Activated naive CD4-positive, alpha-beta T cell treated with Interleukin-2 at 50 U/mL for 16 hours (primary cell): ENCODE data around the gene MLPH.
A peak's percentile ranks its signal among the peaks of the same experiment; 100 is the strongest.
"Not testable (repeated sequence)": the region's sequence is repeated elsewhere in the genome, so short reads cannot be mapped to it uniquely, and the experiment has no call there.

ENCODE experiments used
- DNase-seq: peaks from one replicate; pipeline ENCODE4 v3.0.0-alpha.2; 2020

MLPH gene

DNA sequence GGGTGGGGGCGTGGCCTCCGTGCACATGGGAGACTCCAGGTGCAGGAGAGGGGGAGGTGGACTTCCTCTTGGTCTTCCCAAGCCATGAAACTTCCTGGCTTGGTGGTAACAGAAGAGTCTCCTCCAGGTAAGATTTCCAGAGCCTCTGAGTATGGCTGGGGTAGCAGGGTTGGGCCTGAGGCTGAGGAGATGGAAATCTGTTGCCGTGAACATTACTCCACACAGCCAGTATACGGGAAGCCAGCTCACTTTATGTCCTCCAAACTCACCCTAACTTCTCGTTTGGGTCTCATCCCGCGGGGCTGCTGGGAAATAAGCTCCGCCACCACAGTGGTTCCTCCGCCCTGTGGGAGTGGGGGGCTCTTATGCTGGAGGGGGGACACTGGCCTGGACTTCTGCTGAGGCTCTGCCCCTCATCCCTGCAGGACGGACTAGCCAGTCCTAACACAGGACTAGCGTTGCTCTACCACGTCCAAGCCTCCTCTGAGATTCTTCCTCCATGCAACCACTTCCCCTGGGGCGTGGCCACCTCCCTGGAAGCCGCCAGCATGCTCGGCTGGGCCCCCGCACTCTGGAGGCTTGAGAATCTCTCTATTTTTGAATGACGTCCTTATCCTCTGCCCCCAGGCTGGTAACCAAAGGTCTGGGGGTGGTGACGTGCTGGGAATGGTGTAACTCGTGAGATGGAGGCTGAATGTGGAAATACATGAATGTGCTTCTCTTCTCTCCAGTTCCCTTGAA lies 104.3 kb downstream of the MLPH start:
- DNase-seq: peak; percentile 3

DNA sequence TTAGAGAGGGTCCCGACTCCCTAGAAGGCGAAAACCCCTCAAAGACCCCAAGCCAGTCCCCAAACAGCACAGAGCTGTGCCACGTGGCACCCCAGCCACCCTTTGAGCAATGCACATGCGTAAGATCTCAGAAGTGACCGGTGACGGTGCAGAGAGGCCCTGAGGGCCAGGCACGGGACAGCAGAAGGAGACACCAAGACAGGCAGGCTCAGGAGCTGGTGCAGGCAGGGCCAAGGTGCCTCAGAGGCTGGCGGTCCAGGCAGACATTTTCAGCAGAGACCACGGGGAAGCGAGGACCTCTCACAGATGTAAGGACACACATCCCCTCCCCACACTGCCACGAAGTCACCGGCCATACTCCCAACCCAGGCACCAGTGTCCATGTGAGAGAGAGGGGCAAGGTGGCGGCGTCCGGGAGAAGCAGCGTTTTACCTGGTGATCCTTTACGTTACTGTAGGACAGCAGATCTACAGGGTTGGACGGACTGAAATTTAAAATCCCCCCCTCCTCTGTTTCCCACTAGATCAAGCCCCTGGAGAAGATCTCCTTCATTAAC lies 105.5 kb downstream of the MLPH start:
- DNase-seq: no peak

DNA sequence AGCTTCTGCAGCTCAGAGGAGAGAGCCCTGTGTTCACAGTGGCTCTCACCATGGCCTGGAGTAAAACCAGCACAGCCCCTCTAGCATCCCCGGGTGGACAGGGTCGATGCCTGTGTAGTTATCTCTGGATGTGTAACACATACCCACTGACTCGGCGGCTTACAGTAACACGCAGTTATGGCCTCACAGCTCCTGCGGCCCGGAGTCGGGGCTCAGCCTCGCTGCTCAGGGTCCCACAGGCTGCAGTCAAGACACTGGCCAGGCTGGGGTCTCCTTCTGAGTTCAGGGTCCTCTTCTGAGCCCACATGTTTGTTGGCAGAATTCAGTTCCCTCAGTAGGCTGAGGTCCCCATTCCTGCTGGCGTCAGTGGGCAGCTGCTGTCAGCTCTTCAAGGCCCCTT lies 106.0 kb downstream of the MLPH start:
- DNase-seq: no peak

DNA sequence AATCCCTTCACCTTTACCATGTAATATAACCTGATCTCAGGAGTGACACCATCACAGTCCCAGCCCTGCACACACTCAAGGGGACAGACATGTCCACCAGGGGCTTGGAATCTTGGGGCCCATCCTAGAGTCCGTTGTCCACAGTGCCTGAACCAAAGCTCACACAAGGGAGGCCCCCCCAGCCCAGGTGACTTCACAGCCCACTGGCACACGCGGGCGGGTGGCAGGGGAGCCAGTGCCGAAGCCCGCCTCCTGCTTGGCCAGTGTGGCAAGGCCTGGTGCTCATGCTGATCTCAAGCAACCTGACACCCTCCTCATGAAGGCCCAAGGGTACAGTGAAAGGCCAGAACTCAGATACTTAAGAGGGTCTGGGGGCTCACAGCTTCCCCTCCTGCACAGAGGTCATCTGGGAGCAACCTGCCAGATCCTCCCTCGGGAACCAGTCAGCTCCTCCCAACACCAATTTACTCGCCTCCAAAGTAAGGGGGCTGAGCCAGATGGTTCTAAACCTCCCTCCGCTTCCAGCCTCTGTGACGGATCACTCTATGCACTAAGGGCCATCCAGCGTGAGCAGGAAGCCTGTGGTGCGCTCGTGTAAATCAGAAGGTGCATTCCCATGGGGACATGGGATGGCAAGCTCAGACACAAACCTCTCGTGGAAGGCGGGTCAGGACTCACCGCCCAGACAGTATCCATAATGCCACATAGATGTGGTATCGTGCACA lies 106.7 kb downstream of the MLPH start:
- no peak for DNase-seq

DNA sequence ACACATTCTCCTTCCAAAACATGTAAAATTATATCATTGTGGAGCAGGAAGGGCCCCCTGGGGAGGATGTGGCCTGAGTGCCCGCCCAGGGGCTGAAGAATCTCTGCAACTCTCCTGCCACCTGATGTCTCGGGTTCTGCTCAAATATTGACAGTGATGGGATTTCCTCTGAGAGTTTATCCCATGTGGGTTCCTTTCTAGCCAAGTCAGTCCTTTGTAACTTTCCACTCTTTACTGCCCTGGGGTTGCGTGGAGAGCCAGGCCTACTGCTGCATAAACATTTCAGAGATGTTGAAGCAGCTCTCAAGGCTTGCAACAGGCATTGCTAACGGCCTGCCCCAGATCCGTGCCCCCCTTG lies 107.4 kb downstream of the MLPH start:
- no peak for DNase-seq

DNA sequence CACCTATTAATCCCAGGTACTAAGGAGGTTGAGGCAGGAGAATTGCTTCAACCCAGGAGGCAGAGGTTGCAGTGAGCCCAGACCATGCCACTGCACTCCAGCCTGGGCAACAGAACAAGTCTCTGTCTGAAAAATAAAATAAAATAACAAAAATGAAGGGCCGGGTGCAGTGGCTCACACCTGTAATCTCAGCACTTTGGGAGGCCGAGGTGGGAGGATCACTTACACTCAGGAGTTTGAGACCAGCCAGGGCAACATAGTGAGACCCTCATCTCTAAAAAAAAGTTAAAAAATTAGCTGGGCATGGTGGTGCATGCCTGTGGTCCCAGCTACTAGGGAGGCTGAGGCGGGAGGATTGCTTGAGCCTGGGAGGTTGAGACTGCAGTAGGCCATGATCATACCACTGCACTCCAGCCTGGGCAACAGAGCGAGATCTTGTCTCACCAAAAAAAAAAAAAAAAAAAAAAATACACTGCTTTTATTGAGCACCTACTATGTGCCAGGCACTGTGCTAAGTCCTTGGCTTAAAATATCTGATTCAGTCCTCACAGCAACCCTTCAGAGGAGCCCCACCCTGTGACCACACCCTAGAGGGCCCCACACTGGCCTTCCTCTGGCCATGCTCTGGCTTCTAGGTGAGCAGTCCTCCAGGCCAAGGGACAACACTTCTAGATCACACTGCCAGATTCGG lies 108.9 kb downstream of the MLPH start:
- DNase-seq: not testable (repeated sequence)

DNA sequence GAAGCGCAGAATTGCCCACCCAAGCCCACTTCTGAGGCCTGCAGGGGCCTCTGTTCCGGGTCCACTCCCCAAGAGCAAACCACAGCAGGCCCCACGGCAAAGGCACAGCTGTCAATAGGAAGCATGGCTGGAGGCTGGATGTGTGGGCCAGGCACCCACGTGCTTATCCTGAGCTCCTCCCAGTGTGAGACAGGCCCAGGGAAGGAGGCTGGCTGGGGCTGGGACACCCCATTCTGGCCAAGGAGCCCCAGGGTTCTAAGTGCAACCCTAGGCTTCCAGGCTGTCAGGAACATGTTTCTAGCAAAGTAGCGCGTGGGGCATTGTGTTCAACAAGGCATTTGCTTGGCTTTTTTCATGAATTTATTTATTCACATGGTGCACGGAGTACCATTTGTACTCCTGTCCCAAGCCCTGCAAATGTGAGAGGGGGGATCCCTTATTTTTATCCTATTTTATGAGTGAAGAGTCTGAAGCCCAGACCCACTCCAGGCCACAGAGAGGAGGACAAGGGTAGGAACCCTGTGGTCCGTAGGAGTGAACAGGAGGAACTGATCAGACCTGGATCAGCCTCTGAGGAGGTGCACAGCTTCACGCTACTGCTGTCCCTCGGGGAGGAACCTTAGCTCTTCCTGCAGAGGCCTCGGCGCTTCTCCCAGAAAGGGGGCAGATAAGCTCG lies 109.6 kb downstream of the MLPH start:
- no peak for DNase-seq

DNA sequence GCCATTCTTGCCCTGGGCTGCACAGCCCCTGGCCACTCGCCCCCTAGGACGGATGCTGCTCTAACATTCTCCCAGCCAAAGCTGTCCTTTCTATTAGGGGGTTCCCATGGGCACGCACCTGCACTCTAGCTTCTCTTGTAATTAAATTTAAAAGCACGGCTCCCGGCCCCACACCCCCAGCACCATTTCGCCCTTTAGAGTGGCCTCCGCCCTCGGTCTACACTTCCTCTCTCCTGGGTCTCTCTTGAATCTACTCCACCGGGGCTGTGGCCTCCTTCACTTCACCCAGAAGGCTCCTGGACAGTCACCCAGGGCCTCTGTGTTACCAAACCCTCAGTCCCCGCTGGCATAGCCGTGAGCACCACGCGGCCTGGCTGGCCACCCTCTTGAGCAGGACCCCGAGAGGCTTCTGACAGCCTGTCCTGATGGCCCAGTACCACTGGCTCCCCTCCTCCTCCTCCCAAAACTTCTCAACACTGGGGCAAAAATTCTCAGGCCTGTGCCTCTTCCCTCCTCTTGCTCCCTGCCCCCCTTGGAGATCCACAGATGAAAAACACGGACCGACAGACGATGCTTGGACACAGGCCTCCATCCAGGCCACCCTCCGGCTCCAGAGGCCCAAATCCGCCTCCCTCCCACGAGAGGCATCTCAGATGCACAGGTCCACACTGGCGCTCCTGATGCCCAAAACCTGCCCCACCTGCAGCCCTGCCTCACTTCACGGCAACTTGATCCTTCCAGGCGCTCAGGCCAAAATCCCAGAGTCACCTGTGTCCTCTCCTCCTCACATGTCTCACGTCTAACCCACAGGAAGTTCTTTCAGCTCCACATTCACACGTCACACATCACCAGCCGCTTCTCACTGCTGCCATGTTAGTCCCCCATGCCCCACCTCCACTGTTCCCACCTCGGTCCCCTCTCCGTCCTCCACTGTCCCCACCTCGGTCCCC lies 110.4 kb downstream of the MLPH start:
- no peak for DNase-seq

DNA sequence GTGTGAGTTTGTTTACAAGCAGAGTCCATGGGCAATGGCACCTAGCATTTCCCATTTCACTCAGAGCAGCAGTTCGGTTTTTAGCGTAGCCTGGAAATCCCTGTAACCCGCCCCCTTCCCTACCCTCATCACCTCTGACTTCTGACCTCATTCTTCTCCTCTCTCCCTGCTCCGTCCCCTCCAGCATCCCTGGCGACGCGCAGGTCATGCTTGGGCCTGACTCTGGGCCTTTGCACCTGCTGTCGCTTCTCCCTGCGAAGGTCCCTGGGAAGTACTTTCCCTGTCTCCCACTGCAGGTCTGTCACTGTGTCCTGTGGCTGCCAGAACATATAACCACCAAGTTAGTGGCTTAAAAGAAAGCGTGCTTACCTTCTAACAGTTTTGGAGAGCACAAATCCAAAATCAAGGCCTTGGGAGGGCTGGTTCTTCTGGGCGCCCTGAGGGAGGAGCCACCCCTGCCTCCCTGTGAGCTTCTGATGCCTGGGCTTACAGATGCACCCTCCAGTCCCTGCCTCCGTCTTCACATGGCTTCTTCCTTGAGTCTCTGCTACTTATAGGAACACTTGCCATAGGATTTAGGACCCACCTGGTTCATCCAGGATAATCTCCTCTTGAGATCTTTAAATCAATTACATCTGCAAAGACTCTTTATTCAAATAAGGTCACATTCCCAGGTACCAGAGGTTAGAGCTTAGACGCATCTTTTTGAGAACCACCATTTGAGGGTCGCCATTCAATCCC lies 111.6 kb downstream of the MLPH start:
- DNase-seq: no peak

DNA sequence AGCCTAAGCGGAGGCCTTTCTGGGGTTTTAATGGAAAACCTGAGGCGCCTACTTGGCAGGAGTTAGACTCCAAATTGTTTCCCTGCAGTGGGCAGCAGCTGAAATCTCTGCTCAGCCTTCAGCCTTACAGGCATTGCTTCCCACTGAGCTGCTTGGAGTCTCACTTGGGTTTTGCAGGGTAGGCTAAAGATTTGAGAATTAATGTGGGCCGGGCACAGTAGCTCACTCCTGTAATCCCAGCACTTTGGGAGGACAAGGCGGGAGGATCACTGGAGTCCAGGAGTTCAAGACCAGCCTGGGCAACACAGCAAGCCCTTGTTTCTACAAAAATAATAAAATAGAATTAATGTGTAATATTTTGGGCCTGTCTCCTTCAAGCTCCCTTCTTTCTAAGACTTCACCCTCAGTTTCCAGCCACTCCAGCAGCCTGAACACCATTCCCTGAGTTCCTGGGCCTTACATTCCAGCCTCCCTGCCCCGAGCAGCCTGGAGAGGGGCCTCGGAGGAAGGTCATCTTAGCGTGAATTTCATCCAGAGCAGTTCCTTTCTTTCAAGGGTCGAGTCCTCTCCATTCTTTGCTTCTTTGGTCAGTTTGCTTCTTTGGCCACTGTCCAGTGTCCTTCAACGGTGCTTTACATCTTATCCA lies 112.5 kb downstream of the MLPH start:
- no peak for DNase-seq

DNA sequence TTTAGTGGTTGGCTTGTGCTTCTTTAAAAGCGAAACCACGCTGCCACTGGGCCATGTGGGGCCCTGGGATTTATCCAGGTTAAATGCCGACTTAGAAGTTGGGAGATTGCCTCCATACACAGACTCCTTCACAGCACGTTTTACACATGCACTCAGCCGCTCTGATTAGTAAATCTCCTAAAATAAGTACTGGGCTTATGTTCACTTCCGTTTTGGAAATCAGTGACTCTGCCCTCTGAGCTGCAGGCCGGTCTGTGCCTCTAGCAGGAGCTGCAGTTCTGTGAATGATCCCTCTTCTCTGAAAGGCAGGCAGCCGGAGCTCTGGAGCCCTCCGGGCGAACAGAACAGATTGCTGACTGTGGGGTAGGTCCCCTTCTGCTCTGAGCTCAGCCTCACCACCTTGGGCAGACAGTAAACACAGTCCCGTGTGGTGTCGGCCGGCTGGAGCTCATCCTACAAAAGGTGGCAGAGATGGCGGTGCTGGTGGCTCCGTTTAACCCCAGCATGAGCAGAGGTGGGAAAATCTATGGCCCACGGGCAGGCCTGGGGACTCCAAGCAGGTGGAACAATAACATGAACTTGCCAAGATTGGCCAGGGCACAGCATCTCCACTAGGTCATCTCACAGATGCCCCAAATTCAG lies 113.3 kb downstream of the MLPH start:
- no peak for DNase-seq

DNA sequence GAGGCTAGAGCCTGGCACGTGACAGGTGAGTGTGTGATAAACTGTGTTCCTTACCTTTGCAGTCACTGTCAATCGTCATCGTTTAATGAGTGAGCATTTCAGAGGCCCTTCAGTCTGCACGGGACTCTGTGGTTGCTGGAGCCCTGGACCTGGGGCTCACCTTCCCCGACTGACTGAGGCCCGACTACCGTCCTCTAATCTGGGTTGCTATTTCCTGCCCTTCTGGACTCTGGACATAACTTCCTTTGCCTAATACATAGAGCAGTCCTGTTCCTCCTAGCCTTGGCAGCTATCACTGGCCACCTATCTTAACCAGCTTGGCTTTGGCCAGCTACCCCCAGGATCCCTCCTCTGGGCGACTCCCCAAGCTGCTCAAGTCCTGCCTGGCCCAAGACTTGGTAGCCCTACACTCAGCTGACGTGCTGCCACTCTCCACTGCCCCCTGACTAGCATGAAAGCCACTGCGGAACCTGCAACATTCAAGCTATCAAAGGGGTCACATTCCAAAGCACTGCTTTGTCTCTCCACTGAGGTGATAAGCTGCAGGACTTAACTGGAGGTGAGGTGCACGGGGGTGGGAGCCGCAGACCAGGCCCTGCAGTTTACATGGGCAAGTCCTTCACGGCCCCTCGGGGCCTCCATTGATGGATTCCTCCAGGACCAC lies 114.5 kb downstream of the MLPH start:
- no peak for DNase-seq

DNA sequence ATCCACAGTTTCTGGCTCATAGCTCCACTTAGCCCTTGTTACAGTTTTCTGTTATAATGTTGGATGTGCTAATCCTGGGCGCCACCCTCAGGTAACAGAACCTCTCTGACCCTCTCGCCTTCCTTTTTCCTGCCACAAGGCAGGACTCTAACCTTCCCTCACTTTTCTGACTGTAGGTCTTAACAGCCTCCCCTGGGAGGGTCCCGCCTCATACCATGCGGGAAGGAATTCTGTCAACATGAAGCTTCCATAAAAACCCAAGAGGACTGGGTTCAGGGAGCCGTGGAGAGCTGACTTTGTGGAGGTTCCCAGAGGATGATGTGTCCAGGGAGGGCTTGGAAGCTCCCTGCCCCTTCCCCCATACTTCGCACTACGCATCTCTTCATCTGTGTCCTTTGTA lies 115.4 kb downstream of the MLPH start:
- DNase-seq: no peak

DNA sequence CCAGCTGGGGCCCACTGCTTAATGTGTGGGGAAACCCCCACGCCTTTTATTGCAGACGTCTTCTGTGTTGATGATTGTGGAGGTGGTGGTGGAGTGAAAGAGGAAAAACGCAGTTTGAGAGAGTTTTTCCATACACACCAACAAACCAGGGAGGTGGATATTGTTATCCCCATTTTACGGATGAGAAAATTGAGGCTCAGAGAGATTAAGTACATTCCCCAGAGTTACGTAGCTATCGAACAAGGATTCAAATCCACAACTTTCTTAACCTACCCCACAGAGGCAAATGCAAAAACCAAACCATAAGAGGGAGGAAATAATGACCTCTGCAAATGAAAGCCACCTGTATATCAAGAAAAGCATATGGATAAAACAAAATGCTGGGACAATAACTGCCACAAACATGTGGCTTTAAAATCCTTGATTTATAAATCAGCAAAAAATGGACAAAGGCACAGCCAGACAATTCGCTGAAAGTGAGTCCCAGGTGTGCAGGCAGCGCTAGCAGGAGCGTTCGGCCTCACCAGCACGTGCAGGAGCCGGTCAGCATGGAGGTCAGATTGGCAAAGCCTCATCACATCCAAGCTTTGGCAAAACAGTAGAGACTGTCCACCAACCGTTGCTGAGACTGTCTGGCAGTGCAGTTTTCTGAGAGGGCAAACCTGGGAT lies 116.1 kb downstream of the MLPH start:
- no peak for DNase-seq

DNA sequence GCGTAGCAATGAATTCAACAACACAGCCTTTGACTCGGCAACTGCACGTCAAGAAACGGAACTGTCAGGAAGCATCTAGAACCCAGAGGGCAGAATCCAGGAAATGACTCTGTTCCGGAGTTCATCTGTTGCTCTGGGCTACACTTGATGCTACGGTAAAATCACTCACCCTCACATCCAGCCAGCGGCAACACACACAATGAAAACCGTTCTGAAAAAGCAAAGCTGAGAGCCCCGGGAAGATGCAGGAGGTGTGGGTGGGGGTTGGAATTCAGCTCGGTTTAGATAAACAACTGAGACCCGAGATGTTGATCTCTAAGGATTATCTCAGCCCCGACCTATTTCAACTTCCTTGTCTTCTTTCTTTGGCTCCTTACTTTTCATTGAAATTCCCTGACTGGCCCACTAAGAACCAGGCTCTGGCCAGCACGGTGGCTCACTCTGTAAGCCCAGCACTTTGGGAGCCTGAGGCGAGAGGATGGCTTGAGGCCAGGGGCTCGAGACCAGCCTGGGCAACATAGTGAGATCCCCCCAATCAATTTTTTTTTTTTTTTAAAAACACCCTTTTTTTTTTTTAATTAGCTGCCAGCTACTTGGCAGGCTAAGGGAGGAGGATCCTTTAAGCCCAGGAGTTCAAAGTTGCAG lies 116.8 kb downstream of the MLPH start:
- DNase-seq: peak; percentile 47

DNA sequence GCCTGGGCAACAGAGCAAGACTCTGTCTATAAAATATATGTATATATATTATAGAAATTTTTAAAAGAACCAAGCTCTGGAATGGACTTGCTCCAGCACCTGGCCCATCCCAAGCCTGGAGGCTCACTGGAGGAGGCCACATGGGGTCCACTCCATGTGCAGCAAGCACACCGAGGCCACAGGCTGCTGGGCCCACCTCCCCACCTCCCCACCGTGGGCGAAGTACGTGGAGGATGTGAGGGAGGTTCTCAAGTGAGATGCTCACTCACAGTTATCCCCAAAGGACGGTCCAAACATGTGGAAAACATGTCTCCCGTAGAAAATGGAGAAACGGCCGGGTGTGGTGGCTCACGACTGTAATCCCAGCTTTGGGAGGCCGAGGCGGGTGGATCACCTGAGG lies 117.3 kb downstream of the MLPH start:
- DNase-seq: no peak
